H1 (cell line): ENCODE measurements around the gene MOV10L1. TPM values are rescaled to one million over a fixed set of nuclear protein-coding genes. Genes with fewer than 3 reads are reported as not detected.

Experiments
- CTCF ChIA-PET: fragments of 300-600 bp; sonication (Branson Sonifier 250); formaldehyde crosslinking; loops from one replicate; lab custom pipeline; 2021; ENCODE audit not compliant: partially characterized antibody; lab: Charles Lee
- POLR2A ChIA-PET: fragments of 300-600 bp; sonication (Branson Sonifier 250); formaldehyde crosslinking; loops from one replicate; lab custom pipeline; 2021; ENCODE audit warnings: inconsistent platforms; ENCODE audit not compliant: partially characterized antibody; lab: Charles Lee
- DNase-seq, 2 experiments: peaks; one replicate each; pipeline versions ENCODE4 v3.0.0 to v3.0.0-alpha.2; 2010 to 2022; ENCODE audit warnings: low spot score in 2 of 2, low read depth in 1 of 2, mixed read lengths in 1 of 2
- FAIRE-seq: peaks from 2 replicates; lab custom pipeline; 2011; peaks lifted over from hg19 to GRCh38; lab: Jason Lieb, UNC
- H2AFZ ChIP-seq: 2 replicates; pipeline ENCODE4 v1.8.1; 2012; ENCODE audit warnings: low read length, inconsistent platforms
- H2AK5ac ChIP-seq: 2 replicates; pipeline ENCODE4 v1.6.1; 2013; ENCODE audit warnings: low read depth, low read length
- H2BK120ac ChIP-seq: replicated peaks from 2 replicates; pipeline ENCODE3; 2013; ENCODE audit warnings: low read depth, low read length, inconsistent platforms
- H2BK12ac ChIP-seq: 2 replicates; pipeline ENCODE4 v1.6.1; 2013; ENCODE audit warnings: low read depth, low read length
- H2BK15ac ChIP-seq: 2 replicates; pipeline ENCODE4 v1.6.1; 2013; ENCODE audit warnings: low read length
- H2BK20ac ChIP-seq: 2 replicates; pipeline ENCODE4 v1.6.1; 2013; ENCODE audit warnings: low read length
- H2BK5ac ChIP-seq: 2 replicates; pipeline ENCODE4 v1.6.1; 2013; ENCODE audit warnings: low read depth, low read length
- H3K14ac ChIP-seq: 2 replicates; pipeline ENCODE4 v1.6.1; 2013; ENCODE audit warnings: inconsistent platforms; ENCODE audit not compliant: insufficient read length
- H3K18ac ChIP-seq: 2 replicates; pipeline ENCODE4 v1.6.1; 2013; ENCODE audit warnings: low read length; ENCODE audit errors: extremely low read depth
- H3K23ac ChIP-seq: 2 replicates; pipeline ENCODE4 v1.6.1; 2013; ENCODE audit warnings: inconsistent platforms; ENCODE audit not compliant: insufficient read length
- H3K23me2 ChIP-seq: 2 replicates; pipeline ENCODE4 v1.6.1; 2013; ENCODE audit warnings: low read depth, low read length
- H3K27ac ChIP-seq: 2 replicates; pipeline ENCODE4 v1.6.1; 2011; ENCODE audit warnings: low read depth, low read length, inconsistent platforms
- H3K27me3 ChIP-seq, 4 experiments: replicated peaks in 1 of 4; 1 replicate in 1 of 4; 2 replicates in 3 of 4; pipeline versions ENCODE4 v1.6.1 to v1.8.1; 2011 to 2013; ENCODE audit warnings: low read length in 3 of 4, mild to moderate bottlenecking in 3 of 4, inconsistent platforms in 2 of 4, mixed read lengths in 2 of 4, moderate library complexity in 1 of 4; ENCODE audit not compliant: control insufficient read depth in 3 of 4, insufficient read depth in 3 of 4; ENCODE audit errors: extremely low read depth in 1 of 4
- H3K36me3 ChIP-seq, 4 experiments: 2 replicates each; pipeline versions ENCODE4 v1.6.1 to v1.8.1; 2011 to 2013; ENCODE audit warnings: mild to moderate bottlenecking in 4 of 4, low read length in 3 of 4, moderate library complexity in 2 of 4, control low read depth in 1 of 4, inconsistent platforms in 1 of 4; ENCODE audit not compliant: insufficient read depth in 4 of 4, control insufficient read depth in 2 of 4
- H3K4ac ChIP-seq: replicated peaks from 2 replicates; pipeline ENCODE3; 2013; ENCODE audit warnings: low read length, low read depth, mixed read lengths, inconsistent platforms; ENCODE audit not compliant: insufficient read length
- H3K4me1 ChIP-seq, 4 experiments: replicated peaks in 1 of 4; 1 replicate in 1 of 4; 2 replicates in 3 of 4; pipeline versions ENCODE4 v1.6.1 to v1.8.1; 2011 to 2013; ENCODE audit warnings: low read length in 3 of 4, inconsistent platforms in 2 of 4, mixed read lengths in 1 of 4; ENCODE audit not compliant: insufficient read depth in 4 of 4, control insufficient read depth in 3 of 4
- H3K4me2 ChIP-seq, 2 experiments: 2 replicates each; pipeline versions ENCODE4 v1.6.1 to v1.8.1; 2011 to 2013; ENCODE audit warnings: low read depth in 2 of 2, low read length in 2 of 2, control low read depth in 1 of 2, inconsistent platforms in 1 of 2, mild to moderate bottlenecking in 1 of 2; ENCODE audit not compliant: insufficient read depth in 1 of 2
- H3K4me3 ChIP-seq, 4 experiments: fragments of 200-600, 300-600 bp in 1 of 4; sonication (generic), shearing (Covaris generic), sonication (Bioruptor Twin) in 1 of 4; 2 replicates each; pipeline versions ENCODE4 v1.5.1 to v1.8.1; 2011 to 2016; ENCODE audit warnings: low read length in 4 of 4, low read depth in 3 of 4, control low read depth in 2 of 4, inconsistent platforms in 2 of 4, mild to moderate bottlenecking in 2 of 4, mixed read lengths in 1 of 4, moderate library complexity in 1 of 4; ENCODE audit not compliant: insufficient read depth in 2 of 4; ENCODE audit errors: extremely low read depth in 1 of 4
- H3K56ac ChIP-seq: replicated peaks from 2 replicates; pipeline ENCODE3; 2013; ENCODE audit warnings: low read depth, mild to moderate bottlenecking, mixed read lengths, low read length, inconsistent platforms; ENCODE audit not compliant: insufficient read length
- H3K79me1 ChIP-seq: 2 replicates; pipeline ENCODE4 v1.6.1; 2013; ENCODE audit warnings: low read depth, low read length, control low read depth
- H3K79me2 ChIP-seq, 2 experiments: 2 replicates each; pipeline versions ENCODE4 v1.6.1 to v1.8.1; 2012 to 2013; ENCODE audit warnings: low read length in 2 of 2, mild to moderate bottlenecking in 2 of 2, inconsistent platforms in 1 of 2; ENCODE audit not compliant: insufficient read depth in 2 of 2, control insufficient read depth in 1 of 2
- H3K9ac ChIP-seq, 4 experiments: replicated peaks in 1 of 4; 1 replicate in 1 of 4; 2 replicates in 3 of 4; pipeline versions ENCODE4 v1.6.1 to v1.8.1; 2011 to 2013; ENCODE audit warnings: low read depth in 3 of 4, low read length in 3 of 4, control low read depth in 2 of 4, mild to moderate bottlenecking in 2 of 4, moderate library complexity in 2 of 4, inconsistent platforms in 1 of 4; ENCODE audit errors: extremely low read depth in 1 of 4
- H3K9me3 ChIP-seq, 2 experiments: 2 replicates each; pipeline versions ENCODE4 v1.6.1 to v1.8.1; 2012 to 2013; ENCODE audit warnings: mild to moderate bottlenecking in 2 of 2, moderate library complexity in 2 of 2, control low read depth in 1 of 2, inconsistent platforms in 1 of 2, low read depth in 1 of 2, low read length in 1 of 2, mixed read lengths in 1 of 2; ENCODE audit not compliant: insufficient read depth in 2 of 2
- H4K20me1 ChIP-seq, 2 experiments: replicated peaks in 1 of 2; 2 replicates each; pipeline versions ENCODE3 to v1.8.1; 2011 to 2013; ENCODE audit warnings: inconsistent platforms in 2 of 2, low read length in 2 of 2, mild to moderate bottlenecking in 1 of 2; ENCODE audit not compliant: insufficient read depth in 2 of 2, control insufficient read depth in 1 of 2
- H4K5ac ChIP-seq: 2 replicates; pipeline ENCODE4 v1.6.1; 2013; ENCODE audit warnings: low read length, low read depth, mixed read lengths, inconsistent platforms; ENCODE audit not compliant: insufficient read length
- H4K8ac ChIP-seq: 2 replicates; pipeline ENCODE4 v1.8.0; 2013; ENCODE audit warnings: mild to moderate bottlenecking, moderate library complexity, low read length, inconsistent platforms; ENCODE audit not compliant: insufficient read depth; ENCODE audit errors: extremely low read depth
- H4K91ac ChIP-seq: replicated peaks from 2 replicates; pipeline ENCODE3; 2013; ENCODE audit warnings: low read length, mixed read lengths, inconsistent platforms; ENCODE audit not compliant: insufficient read length
- ASH2L ChIP-seq: fragments of 200-600, 300-600 bp; sonication (generic); IDR thresholded peaks from one replicate; pipeline ENCODE4 v1.7.1; 2017; ENCODE audit warnings: low read length
- BRCA1 ChIP-seq: IDR thresholded peaks from 2 replicates; pipeline ENCODE4 v1.6.1; 2012; ENCODE audit warnings: low read depth, low read length, improper control_type of control experiment
- NRF1 ChIP-seq: IDR thresholded peaks from 2 replicates; pipeline ENCODE4 v1.6.1; 2011; ENCODE audit warnings: mild to moderate bottlenecking, low read depth, low read length, improper control_type of control experiment
- RBBP5 ChIP-seq: IDR thresholded peaks from 2 replicates; pipeline ENCODE4 v1.7.1; 2012; ENCODE audit warnings: low read depth, mild to moderate bottlenecking, inconsistent platforms, low read length, moderate library complexity, borderline replicate concordance
- RXRA ChIP-seq: IDR thresholded peaks from 2 replicates; pipeline ENCODE4 v1.6.1; 2011; ENCODE audit warnings: low read depth, mild to moderate bottlenecking, low read length, moderate library complexity; ENCODE audit not compliant: insufficient read depth
- SIN3A ChIP-seq, 2 experiments: IDR thresholded peaks in 1 of 2; conservative IDR thresholded peaks in 1 of 2; 2 replicates each; pipeline ENCODE4 v1.6.1; 2011 to 2012; ENCODE audit warnings: low read length in 2 of 2, improper control_type of control experiment in 1 of 2, low read depth in 1 of 2, mild to moderate bottlenecking in 1 of 2
- SIX5 ChIP-seq: IDR thresholded peaks from 2 replicates; pipeline ENCODE4 v1.6.1; 2011; ENCODE audit warnings: mild to moderate bottlenecking, low read depth, low read length
- SP1 ChIP-seq: IDR thresholded peaks from 2 replicates; pipeline ENCODE4 v1.6.1; 2011; ENCODE audit warnings: low read depth, low read length
- WGBS, 2 experiments: shearing (Covaris generic) in 1 of 2; methylation state at CpG; one replicate each; pipeline versions ENCODE4 v1.1.6 to v1.1.7; 2013 to 2015; ENCODE audit warnings: low lambda C conversion rate in 2 of 2, mixed read lengths in 2 of 2, inconsistent platforms in 1 of 2, low coverage in 1 of 2, missing lambda C conversion rate in 1 of 2; ENCODE audit not compliant: insufficient replicate concordance in 2 of 2, insufficient coverage in 1 of 2, insufficient read length in 1 of 2; ENCODE audit errors: extremely low coverage in 1 of 2, missing lambda C conversion rate in 1 of 2; 5-methylcytosine and 5-hydroxymethylcytosine counted together
- polyA plus RNA-seq, 7 experiments: library from polyadenylated mRNA; depleted of rRNA in 3 of 7; stranded (reverse) in 5 of 7; unstranded in 2 of 7; fragments of >200 nt in 5 of 7; fragments of 200-250 nt in 2 of 7; gene quantifications; 1 replicate in 5 of 7; 2 replicates in 1 of 7; 4 replicates in 1 of 7; pipeline versions ENCODE4 v1.2.1 to v1.2.3, GENCODE V29; 2011 to 2013; ENCODE audit warnings: missing spikeins in 2 of 7, mixed read lengths in 2 of 7
- total RNA-seq: library from RNA; stranded (reverse); fragmentation: NEBNext Ultra II Directional; extraction: Animal tissue kit (Norgen Biotek cat#: 25700); gene quantifications from 2 replicates; pipeline ENCODE4 v1.2.1, GENCODE V29; 2021
- TF ChIP-seq, protein P1 (sequence below), 3 experiments: IDR thresholded peaks; 1 replicate in 2 of 3; 2 replicates in 1 of 3; pipeline versions ENCODE4 v1.5.1 to v1.6.1; 2011; ENCODE audit warnings: low read length in 3 of 3, mild to moderate bottlenecking in 3 of 3, inconsistent platforms in 2 of 3, low read depth in 1 of 3, moderate library complexity in 1 of 3; ENCODE audit not compliant: insufficient read depth in 1 of 3; ENCODE audit errors: control extremely low read depth in 1 of 3
- TF ChIP-seq, protein P2 (sequence below): IDR thresholded peaks from 2 replicates; pipeline ENCODE4 v1.6.1; 2012; ENCODE audit warnings: inconsistent platforms

The MOV10L1 gene
- total and polyA plus RNA-seq, 2 of the 8 experiments (the other 6 are each of a cell fraction or from before 2014, with no cell fraction given), result 0.32 TPM; not detected in 1

DNA sequence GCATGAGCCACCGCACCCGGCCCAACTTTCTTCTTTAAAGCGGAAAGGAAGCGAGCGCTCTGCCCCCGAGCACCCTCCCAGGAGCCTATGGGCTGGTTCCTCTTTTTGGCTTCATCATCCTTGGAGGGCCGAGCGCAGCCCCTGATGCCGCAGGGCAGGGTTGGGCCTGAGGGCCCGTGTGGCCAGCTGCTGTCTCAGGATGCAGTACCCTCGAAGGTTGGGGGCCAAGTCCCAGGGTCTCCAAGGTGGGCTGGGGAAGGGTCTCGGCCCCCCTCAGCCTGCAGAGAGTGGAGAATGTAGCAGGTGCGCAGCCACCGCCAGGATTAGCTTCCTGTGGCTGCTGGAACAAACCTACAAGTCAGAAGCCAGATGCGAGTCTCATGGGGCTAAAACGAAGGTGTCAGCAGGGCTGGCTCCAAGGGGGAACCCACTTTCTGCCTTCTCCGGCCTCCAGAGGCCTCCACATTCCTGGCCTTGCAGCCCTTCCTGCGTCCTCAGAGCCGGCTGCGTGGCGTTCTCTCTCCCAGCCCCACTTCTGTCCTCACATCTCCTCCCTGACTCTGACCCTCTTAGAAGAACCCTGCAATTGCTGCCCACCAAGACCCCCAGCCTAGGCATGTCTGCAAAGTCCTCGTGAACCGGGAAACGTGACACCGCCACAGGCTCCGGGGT, 83.6 kb downstream of the MOV10L1 start:
- WGBS, 2 experiments, result 91% methylated on average over 21 of the region's 26 CpGs; no CpG with 5 or more reads in 1 of the 2 experiments
- Histone ChIP-seq H3K56ac (no peak overlapping the region), H2BK12ac (no peak overlapping the region), H2BK15ac (no peak overlapping the region), H3K23me2 (peaks cover 5% of the 10 kb centered on the region; the same call in 1 of the 2 replicates), H3K18ac (no peak overlapping the region), H3K4me2 (no peak overlapping the region), H3K9me3 (no peaks in the 10 kb centered on the region), H3K36me3 (no peaks in the 10 kb centered on the region), H4K5ac (no peak overlapping the region), H2AFZ (no peak overlapping the region), H4K20me1 (peaks cover 0 to 3% of the 10 kb centered on the region in 2 experiments), H3K79me1 (no peaks in the 10 kb centered on the region), H2BK120ac (no peak overlapping the region), H3K4me1 (peaks cover 0 to 10% (median under 1%) of the 10 kb centered on the region in 4 experiments; a peak in 4 of 7 replicates), H2AK5ac (no peak overlapping the region), H3K27me3 (peaks cover 4 to 25% (median 15%) of the 10 kb centered on the region in 4 experiments), H4K8ac (no peak overlapping the region), H2BK5ac (no peak overlapping the region), H3K14ac (no peak overlapping the region), H3K23ac (no peak overlapping the region), H2BK20ac (no peak overlapping the region), H3K79me2 (no peaks in the 10 kb centered on the region), H4K91ac (no peak overlapping the region), H3K4me3 (no peak overlapping the region), H3K4ac (no peak overlapping the region), H3K9ac (no peak overlapping the region), H3K27ac (no peak overlapping the region)
- POLR2A ChIA-PET, result no interaction called here
- DNase-seq, result no peak
- FAIRE-seq, result no peak
- CTCF ChIA-PET, result interaction anchor here (1.8 kb wide), 1 partner anchor 9 kb away, joined by 5 read pairs; no protein-coding TSS in a partner anchor
- no peak for TF ChIP-seq SIN3A (conservative IDR thresholded peaks at IDR 0.05 in 1 of 2, IDR thresholded peaks at IDR 0.05 in 1 of 2; ENCODE audit: low read depth in 1 of 2, low read length in 2 of 2)
- TF ChIP-seq SP1, result no peak
- TF ChIP-seq RBBP5, result no peak
- TF ChIP-seq, protein P1, sequence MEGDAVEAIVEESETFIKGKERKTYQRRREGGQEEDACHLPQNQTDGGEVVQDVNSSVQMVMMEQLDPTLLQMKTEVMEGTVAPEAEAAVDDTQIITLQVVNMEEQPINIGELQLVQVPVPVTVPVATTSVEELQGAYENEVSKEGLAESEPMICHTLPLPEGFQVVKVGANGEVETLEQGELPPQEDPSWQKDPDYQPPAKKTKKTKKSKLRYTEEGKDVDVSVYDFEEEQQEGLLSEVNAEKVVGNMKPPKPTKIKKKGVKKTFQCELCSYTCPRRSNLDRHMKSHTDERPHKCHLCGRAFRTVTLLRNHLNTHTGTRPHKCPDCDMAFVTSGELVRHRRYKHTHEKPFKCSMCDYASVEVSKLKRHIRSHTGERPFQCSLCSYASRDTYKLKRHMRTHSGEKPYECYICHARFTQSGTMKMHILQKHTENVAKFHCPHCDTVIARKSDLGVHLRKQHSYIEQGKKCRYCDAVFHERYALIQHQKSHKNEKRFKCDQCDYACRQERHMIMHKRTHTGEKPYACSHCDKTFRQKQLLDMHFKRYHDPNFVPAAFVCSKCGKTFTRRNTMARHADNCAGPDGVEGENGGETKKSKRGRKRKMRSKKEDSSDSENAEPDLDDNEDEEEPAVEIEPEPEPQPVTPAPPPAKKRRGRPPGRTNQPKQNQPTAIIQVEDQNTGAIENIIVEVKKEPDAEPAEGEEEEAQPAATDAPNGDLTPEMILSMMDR (IDR thresholded peaks at IDR 0.05; ENCODE audit: control extremely low read depth in 1 of 3, insufficient read depth in 1 of 3, low read depth in 1 of 3, low read length in 3 of 3), result no peak
- TF ChIP-seq SIX5, result no peak
- TF ChIP-seq, protein P2, sequence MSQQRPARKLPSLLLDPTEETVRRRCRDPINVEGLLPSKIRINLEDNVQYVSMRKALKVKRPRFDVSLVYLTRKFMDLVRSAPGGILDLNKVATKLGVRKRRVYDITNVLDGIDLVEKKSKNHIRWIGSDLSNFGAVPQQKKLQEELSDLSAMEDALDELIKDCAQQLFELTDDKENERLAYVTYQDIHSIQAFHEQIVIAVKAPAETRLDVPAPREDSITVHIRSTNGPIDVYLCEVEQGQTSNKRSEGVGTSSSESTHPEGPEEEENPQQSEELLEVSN, result no peak
- TF ChIP-seq ASH2L, result no peak
- no peak for TF ChIP-seq BRCA1
- no peak for TF ChIP-seq NRF1
- no peak for TF ChIP-seq RXRA
